ENCODE data around the gene KIFC1.
"Not testable (repeated sequence)": the region's sequence is repeated elsewhere in the genome, so short reads cannot be mapped to it uniquely, and the experiment has no call there.

Gene KIFC1

GRCh38 chr6:33379184-33379583, 12.4 kb upstream of the KIFC1 start:
- WGBS: 92% methylated on average over 10 of the region's 10 CpGs
- H3K36me3 ChIP-seq (ENCODE audit: insufficient read depth, low read length); H3K27ac ChIP-seq (ENCODE audit: low read depth, low read length); H3K9me3 ChIP-seq (ENCODE audit: insufficient read depth, low read depth, low read length); H3K27me3 ChIP-seq (ENCODE audit: insufficient read depth, low read length); H3K4me1 ChIP-seq (ENCODE audit: insufficient read depth, low read length); H3K9ac ChIP-seq (ENCODE audit: low read depth, low read length); H3K4me3 ChIP-seq (ENCODE audit: low read length): not testable (repeated sequence)

GRCh38 chr6:33380272-33380981, 11.2 kb upstream of the KIFC1 start:
- no peak overlapping the region for H3K27ac ChIP-seq (ENCODE audit: low read depth, low read length)
- H3K4me1 ChIP-seq (ENCODE audit: insufficient read depth, low read length): no peaks in the 10 kb centered on the region
- WGBS: 89% methylated on average over 2 of the region's 2 CpGs
- no peaks in the 10 kb centered on the region for H3K36me3 ChIP-seq (ENCODE audit: insufficient read depth, low read length)
- H3K27me3 ChIP-seq (ENCODE audit: insufficient read depth, low read length): no peaks in the 10 kb centered on the region
- H3K9ac ChIP-seq (ENCODE audit: low read depth, low read length): no peak overlapping the region
- H3K4me3 ChIP-seq (ENCODE audit: low read length): no peak overlapping the region
- H3K9me3 ChIP-seq (ENCODE audit: insufficient read depth, low read depth, low read length): no peaks in the 10 kb centered on the region

- Histone ChIP-seq H3K9me3 (ENCODE audit: insufficient read depth, low read depth, low read length) (no peaks in the 10 kb centered on the region), H3K36me3 (ENCODE audit: insufficient read depth, low read length) (no peaks in the 10 kb centered on the region), H3K27ac (ENCODE audit: low read depth, low read length) (no peak overlapping the region), H3K9ac (ENCODE audit: low read depth, low read length) (no peak overlapping the region), H3K27me3 (ENCODE audit: insufficient read depth, low read length) (no peaks in the 10 kb centered on the region), H3K4me3 (ENCODE audit: low read length) (no peak overlapping the region), H3K4me1 (ENCODE audit: insufficient read depth, low read length) (no peaks in the 10 kb centered on the region)
- 94% methylated on average over 9 of the region's 10 CpGs for WGBS
Observed at GRCh38 chr6:33383427-33384185, 8.0 kb upstream of the KIFC1 start.

- H3K9me3 ChIP-seq (ENCODE audit: insufficient read depth, low read depth, low read length): no peaks in the 10 kb centered on the region
- no peak overlapping the region for H3K9ac ChIP-seq (ENCODE audit: low read depth, low read length)
- no peaks in the 10 kb centered on the region for H3K27me3 ChIP-seq (ENCODE audit: insufficient read depth, low read length)
- H3K27ac ChIP-seq (ENCODE audit: low read depth, low read length): no peak overlapping the region
- no peaks in the 10 kb centered on the region for H3K4me1 ChIP-seq (ENCODE audit: insufficient read depth, low read length)
- 33% methylated on average over 4 of the region's 4 CpGs for WGBS
- no peak overlapping the region for H3K4me3 ChIP-seq (ENCODE audit: low read length)
- H3K36me3 ChIP-seq (ENCODE audit: insufficient read depth, low read length): no peaks in the 10 kb centered on the region
Observed at GRCh38 chr6:33384581-33385020, 7.0 kb upstream of the KIFC1 start.

GRCh38 chr6:33390173-33390572, 1.4 kb upstream of the KIFC1 start:
- 100% methylated on average over 2 of the region's 2 CpGs for WGBS
- Histone ChIP-seq H3K4me3 (ENCODE audit: low read length) (no peak overlapping the region), H3K27me3 (ENCODE audit: insufficient read depth, low read length) (no peaks in the 10 kb centered on the region), H3K36me3 (ENCODE audit: insufficient read depth, low read length) (no peaks in the 10 kb centered on the region), H3K27ac (ENCODE audit: low read depth, low read length) (no peak overlapping the region), H3K4me1 (ENCODE audit: insufficient read depth, low read length) (peaks cover 13% of the 10 kb centered on the region), H3K9me3 (ENCODE audit: insufficient read depth, low read depth, low read length) (no peaks in the 10 kb centered on the region), H3K9ac (ENCODE audit: low read depth, low read length) (no peak overlapping the region)

- Histone ChIP-seq H3K27ac (ENCODE audit: low read depth, low read length) (peak overlapping the region; percentile 83), H3K9me3 (ENCODE audit: insufficient read depth, low read depth, low read length) (no peaks in the 10 kb centered on the region), H3K4me3 (ENCODE audit: low read length) (peak overlapping the region; percentile 93), H3K4me1 (ENCODE audit: insufficient read depth, low read length) (peaks cover 13% of the 10 kb centered on the region), H3K36me3 (ENCODE audit: insufficient read depth, low read length) (peaks cover 4% of the 10 kb centered on the region; the same call in 1 of the 2 replicates), H3K27me3 (ENCODE audit: insufficient read depth, low read length) (no peaks in the 10 kb centered on the region), H3K9ac (ENCODE audit: low read depth, low read length) (peak overlapping the region; percentile 51)
- 80% methylated on average over 9 of the region's 9 CpGs for WGBS
Observed at GRCh38 chr6:33390767-33391277, 801 bp upstream of the KIFC1 start.

GRCh38 chr6:33391922-33392594, 435 bp downstream of the KIFC1 start:
- Histone ChIP-seq H3K27me3 (ENCODE audit: insufficient read depth, low read length) (no peaks in the 10 kb centered on the region), H3K27ac (ENCODE audit: low read depth, low read length) (peak overlapping the region; percentile 92), H3K4me1 (ENCODE audit: insufficient read depth, low read length) (peaks cover 13% of the 10 kb centered on the region), H3K36me3 (ENCODE audit: insufficient read depth, low read length) (peaks cover 6% of the 10 kb centered on the region; the same call in 1 of the 2 replicates), H3K4me3 (ENCODE audit: low read length) (peak overlapping the region; percentile 93), H3K9me3 (ENCODE audit: insufficient read depth, low read depth, low read length) (no peaks in the 10 kb centered on the region), H3K9ac (ENCODE audit: low read depth, low read length) (peak overlapping the region; percentile 84)
- WGBS: under 1% methylated on average over 28 of the region's 31 CpGs

GRCh38 chr6:33392595-33392948, 949 bp downstream of the KIFC1 start:
- H3K27me3 ChIP-seq (ENCODE audit: insufficient read depth, low read length): no peaks in the 10 kb centered on the region
- no peak overlapping the region for H3K27ac ChIP-seq (ENCODE audit: low read depth, low read length)
- peak overlapping the region; percentile 84 for H3K9ac ChIP-seq (ENCODE audit: low read depth, low read length)
- peaks cover 8% of the 10 kb centered on the region for H3K36me3 ChIP-seq (ENCODE audit: insufficient read depth, low read length)
- no peaks in the 10 kb centered on the region for H3K9me3 ChIP-seq (ENCODE audit: insufficient read depth, low read depth, low read length)
- peaks cover 13% of the 10 kb centered on the region for H3K4me1 ChIP-seq (ENCODE audit: insufficient read depth, low read length)
- H3K4me3 ChIP-seq (ENCODE audit: low read length): peak overlapping the region; percentile 93
- WGBS: 51% methylated on average over 5 of the region's 5 CpGs

GRCh38 chr6:33392979-33393378, 1.4 kb downstream of the KIFC1 start:
- Histone ChIP-seq H3K4me3 (ENCODE audit: low read length) (peak overlapping the region; percentile 93), H3K9me3 (ENCODE audit: insufficient read depth, low read depth, low read length) (no peaks in the 10 kb centered on the region), H3K36me3 (ENCODE audit: insufficient read depth, low read length) (peaks cover 12% of the 10 kb centered on the region), H3K27me3 (ENCODE audit: insufficient read depth, low read length) (no peaks in the 10 kb centered on the region), H3K27ac (ENCODE audit: low read depth, low read length) (no peak overlapping the region), H3K4me1 (ENCODE audit: insufficient read depth, low read length) (peaks cover 13% of the 10 kb centered on the region), H3K9ac (ENCODE audit: low read depth, low read length) (peak overlapping the region; percentile 84; the same call in 1 of the 2 replicates)
- WGBS: 69% methylated on average over 3 of the region's 3 CpGs

GRCh38 chr6:33397541-33397940, 5.9 kb downstream of the KIFC1 start:
- peaks cover 51% of the 10 kb centered on the region for H3K36me3 ChIP-seq (ENCODE audit: insufficient read depth, low read length)
- no peaks in the 10 kb centered on the region for H3K9me3 ChIP-seq (ENCODE audit: insufficient read depth, low read depth, low read length)
- no peaks in the 10 kb centered on the region for H3K27me3 ChIP-seq (ENCODE audit: insufficient read depth, low read length)
- H3K27ac ChIP-seq (ENCODE audit: low read depth, low read length): no peak overlapping the region
- no peak overlapping the region for H3K9ac ChIP-seq (ENCODE audit: low read depth, low read length)
- H3K4me3 ChIP-seq (ENCODE audit: low read length): no peak overlapping the region
- 96% methylated on average over 1 of the region's 1 CpG for WGBS
- H3K4me1 ChIP-seq (ENCODE audit: insufficient read depth, low read length): peaks cover 6% of the 10 kb centered on the region; the same call in 1 of the 2 replicates

GRCh38 chr6:33398601-33399000, 7.0 kb downstream of the KIFC1 start:
- not testable (repeated sequence) for H3K4me1 ChIP-seq (ENCODE audit: insufficient read depth, low read length); H3K27me3 ChIP-seq (ENCODE audit: insufficient read depth, low read length); H3K9me3 ChIP-seq (ENCODE audit: insufficient read depth, low read depth, low read length); H3K9ac ChIP-seq (ENCODE audit: low read depth, low read length); H3K4me3 ChIP-seq (ENCODE audit: low read length); H3K27ac ChIP-seq (ENCODE audit: low read depth, low read length)
- WGBS: 91% methylated on average over 2 of the region's 3 CpGs
- H3K36me3 ChIP-seq (ENCODE audit: insufficient read depth, low read length): peaks cover 62% of the 10 kb centered on the region

Measured in HUES64 (cell line).